ENCODE data around the gene KHDRBS2. TPM values are rescaled to one million over a fixed set of nuclear protein-coding genes. Genes with fewer than 3 reads are reported as not detected.

KHDRBS2 gene
- polyA plus RNA-seq (2012; ENCODE audit: insufficient read depth, insufficient read length, low read depth) = not detected

- Histone ChIP-seq H3K36me3 (no peaks in the 10 kb centered on the region), H3K9me3 (no peaks in the 10 kb centered on the region), H3K4me3 (ENCODE audit: low read depth, low read length) (peak within 1 kb of the TSS; percentile 36), H3K4me1 (no peaks in the 10 kb centered on the region), H3K27me3 (peaks cover 4% of the 10 kb centered on the region; the same call in 1 of the 2 replicates)
- peak; percentile 74 for DNase-seq
- no peak for TF ChIP-seq CTCF (IDR thresholded peaks at IDR 0.05; ENCODE audit: low read depth, low read length)
These were observed at the start of gene KHDRBS2 for GRCh38 chr6:62285612-62286469. KHDRBS2 (minus strand) TSS chr6:62286225.

- H3K4me3 ChIP-seq (ENCODE audit: low read depth, low read length) = no peak overlapping the region
- no peaks in the 10 kb centered on the region; the same call in 1 of the 2 replicates for H3K9me3 ChIP-seq
- TF ChIP-seq CTCF (IDR thresholded peaks at IDR 0.05; ENCODE audit: low read depth, low read length) = no peak
- no peak for DNase-seq
- H3K36me3 ChIP-seq = no peaks in the 10 kb centered on the region
- no peaks in the 10 kb centered on the region for H3K4me1 ChIP-seq
- no peaks in the 10 kb centered on the region for H3K27me3 ChIP-seq
These were observed 42.6 kb upstream of the KHDRBS2 start for GRCh38 chr6:62328607-62329006.

- no peaks in the 10 kb centered on the region for H3K36me3 ChIP-seq
- no peaks in the 10 kb centered on the region for H3K27me3 ChIP-seq
- no peaks in the 10 kb centered on the region for H3K4me1 ChIP-seq
- no peak for DNase-seq
- no peaks in the 10 kb centered on the region; the same call in 1 of the 2 replicates for H3K9me3 ChIP-seq
- H3K4me3 ChIP-seq (ENCODE audit: low read depth, low read length) = no peak overlapping the region
- no peak for TF ChIP-seq CTCF (IDR thresholded peaks at IDR 0.05; ENCODE audit: low read depth, low read length)
These were observed 38.8 kb upstream of the KHDRBS2 start for GRCh38 chr6:62324834-62325233.

- Histone ChIP-seq H3K9me3 (no peaks in the 10 kb centered on the region), H3K4me1 (no peaks in the 10 kb centered on the region), H3K27me3 (no peaks in the 10 kb centered on the region), H3K4me3 (ENCODE audit: low read depth, low read length) (no peak overlapping the region), H3K36me3 (no peaks in the 10 kb centered on the region)
- DNase-seq = no peak
- no peak for TF ChIP-seq CTCF (IDR thresholded peaks at IDR 0.05; ENCODE audit: low read depth, low read length)
These were observed 37.9 kb upstream of the KHDRBS2 start for GRCh38 chr6:62323818-62324431.

GRCh38 chr6:62298745-62299392 lies 12.8 kb upstream of the KHDRBS2 start:
- DNase-seq = no peak
- H3K9me3 ChIP-seq = no peaks in the 10 kb centered on the region; the same call in 1 of the 2 replicates
- no peaks in the 10 kb centered on the region for H3K4me1 ChIP-seq
- TF ChIP-seq CTCF (IDR thresholded peaks at IDR 0.05; ENCODE audit: low read depth, low read length) = no peak
- no peak overlapping the region for H3K4me3 ChIP-seq (ENCODE audit: low read depth, low read length)
- no peaks in the 10 kb centered on the region for H3K27me3 ChIP-seq
- no peaks in the 10 kb centered on the region for H3K36me3 ChIP-seq
